Liver (tissue), 3 donors: ENCODE data around the gene PAXX.

Experiments
- ATF3 ChIP-seq: IDR thresholded peaks from 2 replicates; pipeline ENCODE4 v1.6.1; 2016; ENCODE audit warnings: antibody characterized with exemption
- CTCF ChIP-seq: fragments of 150-350 bp; IDR thresholded peaks from 2 replicates; pipeline ENCODE4 v1.5.1; 2017; ENCODE audit warnings: improper control_type of control experiment, low read depth, low read length; ENCODE audit not compliant: missing input control
- EGR1 ChIP-seq, 2 donors: IDR thresholded peaks; 2 replicates each; pipeline ENCODE4 v1.6.1; 2016 to 2018; ENCODE audit warnings: antibody characterized with exemption in 2 of 2, low read depth in 2 of 2
- FOXA1 ChIP-seq: IDR thresholded peaks from 2 replicates; pipeline ENCODE4 v1.6.1; 2016; ENCODE audit warnings: antibody characterized with exemption
- GABPA ChIP-seq, 2 donors: IDR thresholded peaks in 1 of 2; conservative IDR thresholded peaks in 1 of 2; 2 replicates each; pipeline ENCODE4 v1.6.1; 2016; ENCODE audit warnings: antibody characterized with exemption in 2 of 2, mild to moderate bottlenecking in 1 of 2, moderate library complexity in 1 of 2
- RAD21 ChIP-seq, 2 donors: IDR thresholded peaks; 2 replicates each; pipeline ENCODE4 v1.6.1; 2016; ENCODE audit warnings: antibody characterized with exemption in 2 of 2, mild to moderate bottlenecking in 2 of 2
- SP1 ChIP-seq: IDR thresholded peaks from 2 replicates; pipeline ENCODE4 v1.6.1; 2018; ENCODE audit warnings: antibody characterized with exemption, mild to moderate bottlenecking
- YY1 ChIP-seq: IDR thresholded peaks from 2 replicates; pipeline ENCODE4 v1.6.1; 2016; ENCODE audit warnings: antibody characterized with exemption, mild to moderate bottlenecking
- donor health status: healthy.
- donor health status: healthy.

- TF ChIP-seq CTCF (no peak), SP1 (no peak), GABPA (IDR thresholded peaks at IDR 0.05 in 1 of 2, conservative IDR thresholded peaks at IDR 0.05 in 1 of 2) (no peak), ATF3 (no peak), RAD21 (IDR thresholded peaks at IDR 0.05) (no peak), FOXA1 (no peak), EGR1 (IDR thresholded peaks at IDR 0.05; ENCODE audit: low read depth in 2 of 2) (no peak), YY1 (no peak)
Observed at GRCh38 chr9:136964171-136964689, 28.0 kb upstream of the PAXX start.
